T-cell (primary cell): ENCODE results near the gene IFT27. TPM values are rescaled to one million over a fixed set of nuclear protein-coding genes. Genes with fewer than 3 reads are reported as not detected.

ENCODE experiments used
- ATAC-seq, 4 experiments: fragments of 200-7000 bp in 3 of 4; fragments of 150-1000 bp in 1 of 4; cut with Tn5 transposase; replicated peaks in 1 of 4; 1 replicate in 3 of 4; 2 replicates in 1 of 4; pipeline ENCODE4 v1.10.0; 2021; ENCODE audit warnings: moderate library complexity in 3 of 4, mild to moderate bottlenecking in 2 of 4, moderate number of reproducible peaks in 1 of 4
- CTCF ChIA-PET, 2 donors: fragments of 300-600 bp; sonication (Branson Sonifier 250); formaldehyde crosslinking; loops; one replicate each; lab custom pipeline; 2022; ENCODE audit warnings: antibody characterized with exemption in 2 of 2; lab: Charles Lee
- POLR2A ChIA-PET, 2 donors: fragments of 300-600 bp; sonication (Branson Sonifier 250); formaldehyde crosslinking; loops; one replicate each; lab custom pipeline; 2022; ENCODE audit warnings: antibody characterized with exemption in 2 of 2; lab: Charles Lee
- DNase-seq, 35 experiments: peaks; one replicate each; pipeline versions ENCODE4 v3.0.0 to v3.0.0-alpha.2; 2013 to 2023
- H3K27ac ChIP-seq: one replicate; pipeline ENCODE4 v1.5.1; 2013; ENCODE audit warnings: low read length
- H3K27me3 ChIP-seq, 2 experiments: replicated peaks in 1 of 2; 1 replicate in 1 of 2; 2 replicates in 1 of 2; pipeline versions ENCODE4 v1.6.1 to v1.7.0; 2013; ENCODE audit warnings: low read length in 1 of 2, mixed read lengths in 1 of 2; ENCODE audit not compliant: control insufficient read depth in 2 of 2, insufficient read depth in 2 of 2; ENCODE audit errors: extremely low read depth in 1 of 2
- H3K36me3 ChIP-seq, 2 donors: 1 replicate in 1 of 2; 2 replicates in 1 of 2; pipeline versions ENCODE4 v1.6.1 to v1.7.0; 2013; ENCODE audit warnings: low read length in 1 of 2; ENCODE audit not compliant: control insufficient read depth in 2 of 2, insufficient read depth in 1 of 2; ENCODE audit errors: extremely low read depth in 1 of 2
- H3K4me1 ChIP-seq, 2 experiments: 1 replicate in 1 of 2; 2 replicates in 1 of 2; pipeline versions ENCODE4 v1.6.1 to v1.7.0; 2013; ENCODE audit warnings: low read length in 2 of 2, mixed read lengths in 1 of 2; ENCODE audit not compliant: insufficient read depth in 2 of 2, control insufficient read depth in 1 of 2; ENCODE audit errors: extremely low read depth in 1 of 2
- H3K4me3 ChIP-seq, 2 donors: 1 replicate in 1 of 2; 2 replicates in 1 of 2; pipeline versions ENCODE4 v1.5.1 to v1.7.0; 2013; ENCODE audit warnings: mild to moderate bottlenecking in 2 of 2, low read length in 1 of 2, moderate library complexity in 1 of 2; ENCODE audit not compliant: control insufficient read depth in 1 of 2; ENCODE audit errors: extremely low read depth in 1 of 2
- H3K9me3 ChIP-seq: 2 replicates; pipeline ENCODE4 v1.7.0; 2013
- H3K27ac Mint-ChIP-seq, 2 donors: one replicate each; pipeline ENCODE4 v1.8.0; 2020 to 2021; ENCODE audit warnings: mild to moderate bottlenecking in 2 of 2, mixed read lengths in 2 of 2
- H3K27me3 Mint-ChIP-seq, 2 donors: one replicate each; pipeline ENCODE4 v1.8.0; 2021 to 2022; ENCODE audit warnings: mixed read lengths in 2 of 2
- H3K36me3 Mint-ChIP-seq: one replicate; pipeline ENCODE4 v1.8.0; 2021; ENCODE audit warnings: mixed read lengths
- H3K4me1 Mint-ChIP-seq, 3 donors: one replicate each; pipeline ENCODE4 v1.8.0; 2020 to 2022; ENCODE audit warnings: mixed read lengths in 3 of 3, mild to moderate bottlenecking in 1 of 3
- H3K4me3 Mint-ChIP-seq, 3 donors: one replicate each; pipeline ENCODE4 v1.8.0; 2020 to 2022; ENCODE audit warnings: mild to moderate bottlenecking in 3 of 3, mixed read lengths in 3 of 3, moderate library complexity in 3 of 3
- H3K9me3 Mint-ChIP-seq, 3 donors: one replicate each; pipeline ENCODE4 v1.8.0; 2020 to 2022; ENCODE audit warnings: mixed read lengths in 3 of 3
- WGBS: methylation state at CpG from one replicate; pipeline ENCODE4 v1.1.5; 2013; ENCODE audit warnings: missing lambda C conversion rate; ENCODE audit not compliant: insufficient coverage; 5-methylcytosine and 5-hydroxymethylcytosine counted together
- total RNA-seq, 35 experiments: library from RNA in 6 of 35; stranded (reverse) in 6 of 35; fragments of 120-200 nt in 1 of 35; gene quantifications; one replicate each; pipeline versions ENCODE4 v1.2.1 to v1.2.4 and lab custom pipeline; 2013 to 2026

IFT27 gene
- total RNA-seq, 5 donors from 2014 or later (not counting 1 experiment from before 2014, with no cell fraction given) = 19.1 to 34.5 (median 32.0) TPM

DNA sequence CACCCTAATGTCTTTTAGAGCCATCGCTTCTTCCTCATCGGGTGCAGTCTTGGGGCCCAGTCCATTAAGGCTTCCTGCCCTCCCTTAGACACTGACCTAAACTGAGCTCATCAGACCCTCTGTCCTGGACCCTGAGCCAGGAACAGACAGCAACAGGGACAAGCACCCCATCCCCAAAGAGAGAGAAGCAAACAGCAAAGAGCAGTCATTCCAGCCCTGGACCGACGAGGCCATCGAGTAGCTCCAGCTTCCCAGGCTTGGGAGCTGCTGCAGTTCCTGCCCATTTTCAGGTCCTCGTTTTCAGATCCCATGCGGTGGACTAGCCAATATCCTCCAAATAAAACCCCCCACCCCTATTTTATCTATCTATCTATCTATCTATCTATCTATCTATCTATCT, 46.6 kb downstream of the IFT27 start:
- H3K27me3 ChIP-seq = peaks cover 0 to 52% of the 10 kb centered on the region in 2 experiments
- DNase-seq (no peak), ATAC-seq (no peak)
- H3K4me1 ChIP-seq = no peaks in the 10 kb centered on the region
- WGBS = 94% methylated on average over 5 of the region's 7 CpGs
- H3K27ac ChIP-seq = no peak overlapping the region
- Mint-ChIP-seq H3K9me3 (no peaks in the 10 kb centered on the region), H3K4me1 (no peaks in the 10 kb centered on the region), H3K27me3 (peaks cover 39 to 42% of the 10 kb centered on the region in 2 donors), H3K36me3 (no peaks in the 10 kb centered on the region), H3K4me3 (no peak overlapping the region), H3K27ac (no peak overlapping the region)
- CTCF ChIA-PET = interaction anchor here in 1 of 2 donors (0.6 kb wide), 1 partner anchor 331 kb away, joined by 3 read pairs; no protein-coding TSS in a partner anchor
- no peaks in the 10 kb centered on the region for H3K36me3 ChIP-seq
- POLR2A ChIA-PET = no interaction called here
- H3K9me3 ChIP-seq = no peaks in the 10 kb centered on the region
- no peak overlapping the region for H3K4me3 ChIP-seq

DNA sequence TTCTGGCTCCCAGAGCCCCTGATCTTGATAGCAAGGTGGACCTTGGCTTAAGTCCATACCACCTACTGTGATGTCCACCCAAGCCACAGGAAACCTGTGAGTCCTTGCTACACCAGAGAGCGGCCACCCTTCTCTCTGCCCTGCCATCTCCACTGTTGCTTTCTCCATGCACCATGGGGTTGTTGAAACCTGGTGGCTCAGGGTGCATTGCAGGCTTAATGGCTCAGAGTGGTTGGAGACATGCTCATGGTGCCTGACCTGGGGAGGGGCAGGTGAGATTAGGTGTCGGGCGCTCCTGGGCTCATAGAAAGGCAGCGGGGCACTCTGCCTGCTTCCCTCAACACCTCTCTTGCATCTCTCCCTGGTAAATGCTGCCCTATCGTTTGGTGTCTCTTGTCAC, 47.4 kb downstream of the IFT27 start:
- CTCF ChIA-PET = no interaction called here
- Mint-ChIP-seq H3K4me3 (no peak overlapping the region), H3K27ac (no peak overlapping the region), H3K9me3 (no peaks in the 10 kb centered on the region), H3K36me3 (no peaks in the 10 kb centered on the region), H3K4me1 (no peaks in the 10 kb centered on the region), H3K27me3 (peaks cover 33 to 48% of the 10 kb centered on the region in 2 donors)
- WGBS = no CpG with 5 or more reads among the region's 5 CpGs
- H3K36me3 ChIP-seq = no peaks in the 10 kb centered on the region
- POLR2A ChIA-PET = no interaction called here
- no peak for ATAC-seq
- H3K9me3 ChIP-seq = no peaks in the 10 kb centered on the region
- H3K4me1 ChIP-seq = no peaks in the 10 kb centered on the region
- no peak overlapping the region for H3K27ac ChIP-seq
- peaks cover 0 to 53% of the 10 kb centered on the region in 2 experiments for H3K27me3 ChIP-seq
- DNase-seq = no peak
- H3K4me3 ChIP-seq = no peak overlapping the region

DNA sequence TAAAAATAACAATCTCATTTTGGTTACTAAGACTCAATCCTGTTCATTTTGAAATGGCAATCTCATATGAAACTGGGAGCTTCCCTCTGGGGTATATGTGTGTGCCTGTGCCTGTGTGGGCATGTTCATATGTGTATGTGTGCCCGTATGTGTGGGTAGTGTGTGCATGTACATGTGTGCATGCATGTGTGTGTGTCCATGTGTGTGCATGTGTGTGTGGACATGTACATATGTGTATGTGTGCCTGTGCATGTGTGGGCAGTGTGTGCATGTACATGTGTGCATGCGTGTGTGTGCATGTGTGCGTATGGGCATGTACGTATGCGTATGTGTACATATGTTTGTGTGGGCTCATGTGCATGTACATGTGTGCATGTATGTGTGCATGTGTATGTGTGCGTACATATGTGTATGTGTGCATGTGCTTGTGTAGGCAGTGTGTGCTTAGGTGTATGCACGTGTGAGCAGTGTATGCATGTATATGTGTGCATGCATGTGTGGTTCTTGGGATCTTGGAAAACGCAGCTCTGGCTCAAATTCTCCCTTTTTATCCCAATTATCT, 47.9 kb downstream of the IFT27 start:
- CTCF ChIA-PET = no interaction called here
- H3K9me3 ChIP-seq = no peaks in the 10 kb centered on the region
- no peak overlapping the region for H3K4me3 Mint-ChIP-seq
- H3K9me3 Mint-ChIP-seq = no peaks in the 10 kb centered on the region
- no peak overlapping the region for H3K4me3 ChIP-seq
- no peak overlapping the region for H3K27ac Mint-ChIP-seq
- H3K27ac ChIP-seq = no peak overlapping the region
- H3K27me3 Mint-ChIP-seq = peaks cover 29 to 49% of the 10 kb centered on the region in 2 donors
- POLR2A ChIA-PET = no interaction called here
- H3K4me1 Mint-ChIP-seq = no peaks in the 10 kb centered on the region
- no peaks in the 10 kb centered on the region for H3K36me3 Mint-ChIP-seq
- peaks cover 0 to 54% of the 10 kb centered on the region in 2 experiments for H3K27me3 ChIP-seq
- H3K4me1 ChIP-seq = no peaks in the 10 kb centered on the region
- 95% methylated on average over 5 of the region's 8 CpGs for WGBS
- H3K36me3 ChIP-seq = no peaks in the 10 kb centered on the region
- DNase-seq (no peak), ATAC-seq (no peak)

DNA sequence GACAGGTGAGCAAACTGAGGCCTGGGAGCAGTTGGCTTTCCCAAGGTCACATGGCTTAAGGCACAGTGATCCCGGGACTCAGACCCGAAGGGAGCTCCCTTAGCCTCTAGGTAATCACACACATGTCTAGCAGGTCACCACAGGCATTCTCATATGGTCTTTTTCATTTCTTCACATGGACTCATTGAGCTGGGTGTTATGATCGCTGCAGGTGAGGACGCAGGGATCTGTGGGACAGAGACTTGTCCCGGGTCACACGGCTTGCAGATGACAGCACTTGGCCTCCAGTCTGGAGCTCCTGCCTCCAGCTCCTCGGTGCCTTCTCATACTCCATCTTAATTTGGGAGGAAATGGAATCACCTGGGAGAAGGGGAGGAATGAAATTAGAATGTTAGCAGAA, 48.8 kb downstream of the IFT27 start:
- ChIA-PET CTCF (interaction anchor here in 1 of 2 donors (0.5 kb wide), 1 partner anchor 39 kb away, joined by 8 read pairs; no protein-coding TSS in a partner anchor), POLR2A (no interaction called here)
- Mint-ChIP-seq H3K9me3 (no peaks in the 10 kb centered on the region), H3K4me1 (no peaks in the 10 kb centered on the region), H3K27ac (no peak overlapping the region), H3K27me3 (peaks cover 28 to 46% of the 10 kb centered on the region in 2 donors), H3K36me3 (no peaks in the 10 kb centered on the region), H3K4me3 (no peak overlapping the region)
- no peaks in the 10 kb centered on the region for H3K9me3 ChIP-seq
- no peak overlapping the region for H3K4me3 ChIP-seq
- no peak overlapping the region for H3K27ac ChIP-seq
- no peak for DNase-seq
- WGBS = 90% methylated on average over 2 of the region's 7 CpGs
- H3K36me3 ChIP-seq = no peaks in the 10 kb centered on the region
- no peak for ATAC-seq
- H3K27me3 ChIP-seq = peaks cover 0 to 53% of the 10 kb centered on the region in 2 experiments
- H3K4me1 ChIP-seq = no peaks in the 10 kb centered on the region

DNA sequence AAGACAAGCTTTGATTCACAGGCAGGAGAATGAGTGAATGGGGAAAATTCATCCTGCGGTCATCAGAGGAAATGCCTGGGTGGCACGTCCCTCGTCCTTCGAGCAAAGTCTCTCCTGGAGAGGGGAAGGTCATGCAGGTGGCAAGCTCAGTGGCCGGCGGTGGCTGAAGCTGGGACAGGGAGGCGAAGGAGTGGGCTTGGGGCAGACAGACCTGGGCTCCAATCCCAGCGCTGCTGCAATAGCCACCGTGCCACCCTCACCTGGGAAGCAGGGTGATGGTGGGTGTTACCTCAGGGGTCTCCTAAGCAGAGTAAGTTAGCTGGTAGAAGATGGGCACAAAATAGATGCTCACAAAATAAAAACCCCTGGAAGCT, 49.9 kb downstream of the IFT27 start:
- ATAC-seq (no peak), DNase-seq (no peak)
- H3K4me1 Mint-ChIP-seq = no peaks in the 10 kb centered on the region
- no peaks in the 10 kb centered on the region for H3K9me3 Mint-ChIP-seq
- H3K36me3 Mint-ChIP-seq = no peaks in the 10 kb centered on the region
- H3K27me3 ChIP-seq = peaks cover 0 to 44% of the 10 kb centered on the region in 2 experiments
- ChIA-PET CTCF (interaction anchor here in 1 of 2 donors (0.6 kb wide), 1 partner anchor 16 kb away, joined by 3 read pairs; no protein-coding TSS in a partner anchor), POLR2A (interaction anchor here in 1 of 2 donors (0.5 kb wide), 1 partner anchor 73 kb away, joined by 3 read pairs; no protein-coding TSS in a partner anchor)
- no peak overlapping the region for H3K27ac ChIP-seq
- no peaks in the 10 kb centered on the region for H3K9me3 ChIP-seq
- H3K27ac Mint-ChIP-seq = no peak overlapping the region
- peaks cover 27 to 48% of the 10 kb centered on the region in 2 donors for H3K27me3 Mint-ChIP-seq
- H3K4me1 ChIP-seq = no peaks in the 10 kb centered on the region
- H3K36me3 ChIP-seq = no peaks in the 10 kb centered on the region
- 71% methylated on average over 8 of the region's 9 CpGs for WGBS
- H3K4me3 Mint-ChIP-seq = no peak overlapping the region
- H3K4me3 ChIP-seq = no peak overlapping the region

DNA sequence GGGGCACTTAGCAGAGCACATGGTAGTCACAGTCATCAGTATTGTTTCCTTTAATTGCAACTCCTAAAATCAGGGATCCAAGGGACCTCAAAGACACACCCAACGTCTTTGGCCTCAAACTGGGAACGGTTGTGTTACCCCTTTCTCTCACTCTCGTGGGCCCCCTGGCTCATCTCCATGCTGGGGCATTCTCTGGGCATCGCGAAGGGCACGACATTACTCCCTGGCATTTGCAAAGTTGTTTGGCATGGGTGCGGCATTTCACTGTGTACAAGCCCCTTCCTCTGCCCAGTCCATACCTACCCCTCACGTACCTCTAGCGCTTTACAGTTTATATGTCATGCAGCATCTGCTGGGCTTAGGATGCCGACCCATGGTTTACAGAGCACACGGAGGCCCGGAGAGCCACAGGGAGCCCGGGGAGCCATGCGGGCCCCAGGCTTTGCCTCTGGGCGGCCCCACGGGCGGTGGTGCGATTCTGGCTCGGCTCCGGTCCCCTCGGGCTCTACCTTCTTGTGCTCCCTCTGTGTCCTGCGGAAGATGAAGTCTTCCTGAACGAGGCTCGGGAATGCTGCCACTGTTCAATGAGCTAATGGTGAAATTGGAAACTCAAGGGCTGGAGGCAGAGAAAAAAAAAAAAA, 50.4 kb downstream of the IFT27 start:
- H3K27me3 Mint-ChIP-seq = peaks cover 30 to 53% of the 10 kb centered on the region in 2 donors
- Histone ChIP-seq H3K36me3 (no peaks in the 10 kb centered on the region), H3K4me3 (no peak overlapping the region), H3K27ac (no peak overlapping the region), H3K4me1 (no peaks in the 10 kb centered on the region), H3K9me3 (no peaks in the 10 kb centered on the region), H3K27me3 (peaks cover 0 to 48% of the 10 kb centered on the region in 2 experiments)
- POLR2A ChIA-PET = interaction anchor here in 1 of 2 donors (0.5 kb wide), 1 partner anchor 74 kb away, joined by 3 read pairs; no protein-coding TSS in a partner anchor
- DNase-seq (no peak), ATAC-seq (no peak)
- no peaks in the 10 kb centered on the region for H3K36me3 Mint-ChIP-seq
- CTCF ChIA-PET = interaction anchor here in 1 of 2 donors (0.6 kb wide), 1 partner anchor 15 kb away, joined by 3 read pairs; no protein-coding TSS in a partner anchor
- H3K9me3 Mint-ChIP-seq = no peaks in the 10 kb centered on the region
- no peaks in the 10 kb centered on the region for H3K4me1 Mint-ChIP-seq
- 87% methylated on average over 12 of the region's 24 CpGs for WGBS
- H3K27ac Mint-ChIP-seq = no peak overlapping the region
- no peak overlapping the region for H3K4me3 Mint-ChIP-seq
